BJ (cell line): ENCODE data around the gene GUCY1A2. TPM values are rescaled to one million over a fixed set of nuclear protein-coding genes. Genes with fewer than 3 reads are reported as not detected.
A peak's percentile ranks its signal among the peaks of the same experiment; 100 is the strongest.

Experiments
- CTCF ChIA-PET: fragments of 350-600 bp; formaldehyde crosslinking; extraction: SDS; loops from one replicate; lab custom pipeline; 2021; ENCODE audit warnings: antibody characterized with exemption, inconsistent platforms; lab: Yijun Ruan, JAX
- POLR2A ChIA-PET: fragments of 300-600 bp; sonication (Branson Sonifier 250); formaldehyde crosslinking; extraction: SDS; loops from one replicate; lab custom pipeline; 2021; ENCODE audit warnings: antibody characterized with exemption; lab: Charles Lee
- DNase-seq: peaks from one replicate; pipeline ENCODE4 v3.0.0-alpha.2; 2011; ENCODE audit warnings: low read depth
- H3K27me3 ChIP-seq: 2 replicates; pipeline ENCODE4 v1.6.0; 2011; ENCODE audit warnings: low read length; ENCODE audit not compliant: control insufficient read depth, insufficient read depth
- H3K36me3 ChIP-seq: 2 replicates; pipeline ENCODE4 v1.5.1; 2011; ENCODE audit warnings: low read length; ENCODE audit not compliant: control insufficient read depth, insufficient read depth
- H3K4me3 ChIP-seq: 2 replicates; pipeline ENCODE4 v1.5.1; 2011; ENCODE audit warnings: low read depth, mild to moderate bottlenecking, control low read depth, low read length
- CTCF ChIP-seq: IDR thresholded peaks from 2 replicates; pipeline ENCODE4 v1.5.1; 2011; ENCODE audit warnings: low read depth, mild to moderate bottlenecking, control low read depth, inconsistent platforms, low read length, moderate library complexity; ENCODE audit not compliant: insufficient read depth
- polyA plus RNA-seq: library from polyadenylated mRNA; depleted of rRNA; stranded (reverse); fragments of >200 nt; gene quantifications from 2 replicates; pipeline ENCODE4 v1.2.3, GENCODE V29; 2011

GUCY1A2 gene
- polyA plus RNA-seq, 1 experiment: 0.53 TPM

DNA sequence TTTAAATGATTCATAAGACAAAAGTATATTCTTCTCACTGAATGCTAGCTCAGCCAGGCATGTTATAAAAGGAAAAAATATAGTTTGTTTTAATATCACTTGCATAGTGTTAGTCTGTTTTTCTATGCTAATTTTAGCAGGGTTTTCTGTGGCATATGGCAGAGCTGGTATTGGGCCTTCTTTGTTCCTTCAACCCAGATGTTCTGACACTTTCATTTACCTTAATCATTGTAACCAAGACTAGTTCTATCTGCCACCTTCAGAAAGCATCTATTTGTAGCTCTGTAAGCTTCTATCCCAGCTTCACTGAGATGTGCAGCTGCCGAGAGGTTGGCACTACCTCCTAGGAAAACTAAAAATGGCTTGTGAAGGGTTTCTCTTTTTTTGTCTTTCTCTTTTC is 338.7 kb downstream of the GUCY1A2 start:
- no peak overlapping the region for H3K4me3 ChIP-seq
- no peaks in the 10 kb centered on the region for H3K27me3 ChIP-seq
- no peak for TF ChIP-seq CTCF
- no peaks in the 10 kb centered on the region for H3K36me3 ChIP-seq
- CTCF ChIA-PET: no interaction called here
- POLR2A ChIA-PET: no interaction called here
- DNase-seq: no peak

DNA sequence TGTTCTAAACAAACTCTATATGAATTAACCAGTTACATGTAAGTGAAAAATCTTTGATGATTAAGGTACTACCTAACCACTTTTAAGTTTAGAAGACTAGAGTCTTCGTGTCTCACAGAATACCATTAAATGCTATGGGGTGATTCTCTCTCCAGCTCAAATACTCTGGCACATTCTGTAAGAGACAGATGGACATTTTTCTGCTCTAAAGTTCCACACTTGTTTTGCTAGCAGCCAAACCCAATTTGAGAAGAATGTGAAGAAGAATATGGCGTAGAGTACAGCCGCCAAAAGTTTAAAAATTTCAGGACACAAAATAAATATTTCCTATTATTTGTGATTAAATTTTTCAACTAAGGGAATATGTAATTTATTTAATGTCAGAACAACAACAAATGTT is 339.1 kb downstream of the GUCY1A2 start:
- ChIA-PET POLR2A (no interaction called here), CTCF (no interaction called here)
- Histone ChIP-seq H3K27me3 (no peaks in the 10 kb centered on the region), H3K36me3 (no peaks in the 10 kb centered on the region), H3K4me3 (no peak overlapping the region)
- TF ChIP-seq CTCF: no peak
- DNase-seq: no peak

- DNase-seq: no peak
- POLR2A ChIA-PET: no interaction called here
- H3K36me3 ChIP-seq: no peaks in the 10 kb centered on the region
- TF ChIP-seq CTCF: no peak
- H3K4me3 ChIP-seq: no peak overlapping the region
- CTCF ChIA-PET: no interaction called here
- no peaks in the 10 kb centered on the region for H3K27me3 ChIP-seq
Observed at GRCh38 chr11:106670069-106670468, 348.2 kb downstream of the GUCY1A2 start.

GRCh38 chr11:106668147-106668546 is 350.1 kb downstream of the GUCY1A2 start:
- H3K4me3 ChIP-seq: no peak overlapping the region
- CTCF ChIA-PET: no interaction called here

GRCh38 chr11:106656646-106657045 is 361.6 kb downstream of the GUCY1A2 start:
- DNase-seq: no peak
- H3K36me3 ChIP-seq: no peaks in the 10 kb centered on the region
- H3K4me3 ChIP-seq: no peak overlapping the region
- POLR2A ChIA-PET: no interaction called here
- CTCF ChIA-PET: no interaction called here
- no peaks in the 10 kb centered on the region for H3K27me3 ChIP-seq
- no peak for TF ChIP-seq CTCF

More at GRCh38 chr11:106668147-106668546, 350.1 kb downstream of the GUCY1A2 start:
- no peak for TF ChIP-seq CTCF
- POLR2A ChIA-PET: no interaction called here
- Histone ChIP-seq H3K27me3 (no peaks in the 10 kb centered on the region), H3K36me3 (no peaks in the 10 kb centered on the region)
- peak; percentile 5 for DNase-seq
